GM18858 (cell line): Measurements from ENCODE around the gene PEAR1.

Experiments used
- ATAC-seq: cut with Tn5 transposase; IDR thresholded peaks from one replicate; pipeline ENCODE4 v1.9.1; 2021; ENCODE audit not compliant: unreplicated experiment

Gene PEAR1

DNA sequence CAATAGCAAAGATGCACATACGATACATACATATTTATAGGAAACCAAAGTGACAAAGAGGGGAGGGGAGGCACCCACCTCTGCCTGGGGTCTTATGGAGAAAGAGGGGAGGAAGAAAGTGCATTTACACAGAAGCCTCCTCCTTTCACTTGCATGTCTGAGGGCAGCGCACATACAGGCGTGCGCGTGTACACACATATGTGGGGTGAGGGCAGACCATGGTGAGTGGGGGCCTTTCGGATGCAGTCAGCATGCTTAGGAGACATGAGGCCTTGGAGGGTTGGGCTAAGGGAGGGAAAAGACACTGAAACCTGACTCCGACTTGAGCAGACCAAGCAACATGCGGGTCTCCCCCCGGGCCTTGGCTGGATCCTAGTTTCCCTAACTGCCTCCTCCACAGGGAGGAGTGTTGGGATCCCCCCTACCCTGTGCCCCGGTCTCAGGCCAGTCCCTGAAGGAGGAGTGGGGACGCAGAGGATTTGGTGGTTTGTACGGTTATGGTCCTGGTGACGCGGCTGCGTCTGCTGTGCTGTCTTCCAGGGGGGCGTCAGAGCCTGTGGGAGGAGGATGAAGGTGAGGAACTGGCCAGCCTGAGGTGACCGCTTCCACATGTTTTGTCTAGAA lies 42.1 kb downstream of the PEAR1 start:
- ATAC-seq, result no peak

DNA sequence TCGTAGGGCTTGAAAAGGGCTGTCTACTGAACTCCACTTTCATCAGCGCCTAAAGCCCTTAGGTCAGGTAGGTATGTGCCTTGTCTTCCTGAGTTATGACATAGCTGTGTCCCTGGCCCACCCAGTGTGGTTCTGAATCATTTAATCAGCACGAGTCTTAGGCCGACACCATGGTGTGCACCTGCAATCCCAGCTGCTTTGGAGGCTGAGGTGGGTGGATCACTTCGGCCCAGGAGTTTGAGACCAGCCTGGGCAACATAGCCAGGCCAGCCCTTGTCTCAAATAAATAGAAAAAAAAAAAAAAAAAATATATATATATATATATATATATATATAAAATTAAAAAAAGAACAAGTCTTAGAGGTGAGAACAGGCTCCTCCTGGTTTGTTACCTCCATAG lies 42.7 kb downstream of the PEAR1 start:
- ATAC-seq, result no peak

- no peak for ATAC-seq
Measured at GRCh38 chr1:156936721-156937220, 43.3 kb downstream of the PEAR1 start.

DNA sequence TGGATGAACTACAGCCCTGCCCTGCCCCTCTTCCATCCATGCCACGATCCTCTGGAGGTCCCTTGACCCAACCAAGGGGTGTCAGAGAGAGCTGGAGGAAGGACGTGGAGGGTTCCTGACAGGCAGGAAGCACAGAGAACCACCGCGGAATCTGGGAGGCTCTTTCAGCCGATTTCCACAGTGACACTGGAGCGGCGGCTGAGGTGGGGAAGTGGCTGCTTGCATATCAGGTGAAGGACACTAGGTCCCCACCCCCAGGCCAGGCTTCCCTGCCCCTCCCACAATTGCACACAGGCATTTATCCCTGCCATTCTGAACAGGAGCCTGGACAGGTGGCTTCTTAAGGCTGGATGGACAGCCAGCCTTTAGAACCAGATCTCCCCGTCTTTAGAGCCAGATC lies 44.4 kb downstream of the PEAR1 start:
- ATAC-seq, result no peak

DNA sequence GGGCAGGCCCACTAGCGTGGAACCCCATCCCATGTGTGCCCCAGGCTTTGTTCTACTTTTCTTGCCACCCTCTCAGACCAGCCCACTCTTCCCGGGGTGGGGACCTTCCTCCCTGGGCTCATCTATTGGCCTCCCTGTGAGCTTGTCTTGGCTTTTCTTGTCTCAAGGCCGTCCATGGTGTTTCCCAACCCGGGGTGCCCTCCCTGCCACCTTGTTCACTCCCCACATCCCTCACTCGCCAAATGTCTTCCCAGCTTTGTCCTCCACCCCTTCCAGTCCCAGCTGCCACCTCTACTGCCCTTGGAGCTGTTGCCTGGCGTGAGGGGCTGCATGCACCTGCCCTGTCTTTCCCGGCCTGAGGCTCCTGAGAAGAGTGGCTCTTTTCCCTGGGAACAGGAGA lies 45.3 kb downstream of the PEAR1 start:
- ATAC-seq, result no peak

DNA sequence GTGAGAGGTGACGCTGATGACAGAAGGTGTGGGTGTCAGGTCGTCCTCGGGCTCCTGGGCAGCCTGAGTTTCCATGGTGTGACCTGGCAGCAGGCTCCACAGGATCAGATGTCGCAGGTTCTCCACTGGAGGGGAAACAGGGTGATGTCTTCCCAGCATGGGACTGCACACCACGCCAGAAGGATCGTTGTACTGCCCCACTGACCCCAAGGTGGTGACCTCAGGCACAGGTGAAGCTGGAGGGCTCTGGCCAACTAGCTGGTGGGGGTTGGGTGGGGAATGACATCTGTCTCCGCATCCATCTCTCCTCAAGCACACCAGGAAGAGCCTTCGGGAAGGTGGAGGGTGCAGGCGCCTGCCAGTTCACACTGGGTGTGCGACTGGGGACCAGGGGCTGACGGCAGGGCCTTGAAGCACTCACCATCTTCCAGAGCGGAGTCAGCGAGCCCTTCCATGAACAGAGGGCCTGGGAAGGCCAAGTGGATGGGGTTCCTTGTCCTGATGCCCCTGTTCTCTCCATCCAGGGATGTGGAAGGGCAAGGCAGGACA lies 46.3 kb downstream of the PEAR1 start:
- ATAC-seq, result no peak

DNA sequence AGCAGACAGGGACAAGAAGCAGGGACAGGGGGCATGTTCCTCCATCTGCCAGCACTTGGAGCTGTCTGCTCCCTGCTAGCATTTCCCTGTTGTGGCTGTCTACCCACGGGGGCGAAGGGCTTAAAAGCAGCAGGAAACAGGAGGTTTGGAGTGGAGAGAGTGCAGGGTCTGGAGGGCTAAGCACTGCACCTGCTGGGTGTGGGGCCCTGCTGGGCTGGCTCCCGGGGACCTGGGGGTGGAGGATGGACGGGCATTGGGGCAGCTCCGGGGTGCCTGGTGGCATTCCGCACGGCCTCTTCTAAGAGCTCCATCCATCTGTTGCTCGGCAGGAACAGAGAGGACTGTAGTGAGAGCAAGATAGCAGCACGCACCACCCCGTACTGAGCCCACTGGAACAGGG lies 48.2 kb downstream of the PEAR1 start:
- no peak for ATAC-seq

DNA sequence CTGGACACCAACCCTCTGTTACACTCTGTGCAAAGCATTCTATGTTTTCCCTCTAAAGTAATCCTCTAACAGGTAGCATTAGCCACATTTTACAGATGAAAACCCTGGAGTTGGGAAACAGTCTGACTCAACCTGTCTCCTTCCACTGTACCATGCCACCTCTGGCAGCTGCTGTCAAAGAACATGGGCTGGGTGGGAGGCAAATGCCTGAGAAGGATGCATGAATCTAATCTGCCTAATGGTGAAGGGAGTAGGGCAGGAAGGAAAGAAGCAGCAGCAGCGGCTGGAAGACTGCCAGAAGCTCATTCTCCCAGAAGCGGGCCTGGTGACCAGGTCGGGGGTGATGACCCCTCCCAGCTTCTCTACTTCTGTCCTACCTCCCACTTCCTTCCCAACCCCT lies 48.7 kb downstream of the PEAR1 start:
- no peak for ATAC-seq

GRCh38 chr1:156942576-156942975 lies 49.1 kb downstream of the PEAR1 start:
- no peak for ATAC-seq

DNA sequence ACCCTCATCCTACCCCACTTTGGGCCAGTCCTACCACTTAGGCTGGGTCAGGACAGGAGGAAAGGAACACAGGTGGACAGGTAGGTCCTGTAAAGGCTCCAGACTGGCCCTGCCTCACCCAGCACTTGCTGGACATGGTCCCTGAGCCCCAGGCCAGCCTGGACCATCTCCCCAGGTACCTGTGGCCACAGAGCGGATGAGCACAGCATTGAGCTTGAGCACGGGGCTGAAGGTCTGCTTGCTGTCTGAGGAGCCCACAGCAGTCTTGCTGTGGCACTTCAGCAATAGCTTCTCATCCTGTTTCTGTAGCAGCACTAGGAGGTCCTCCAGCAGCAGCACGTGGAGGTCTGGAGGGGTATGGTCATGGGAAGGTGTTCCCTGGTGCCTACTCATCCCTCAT lies 50.2 kb downstream of the PEAR1 start:
- ATAC-seq, result no peak

DNA sequence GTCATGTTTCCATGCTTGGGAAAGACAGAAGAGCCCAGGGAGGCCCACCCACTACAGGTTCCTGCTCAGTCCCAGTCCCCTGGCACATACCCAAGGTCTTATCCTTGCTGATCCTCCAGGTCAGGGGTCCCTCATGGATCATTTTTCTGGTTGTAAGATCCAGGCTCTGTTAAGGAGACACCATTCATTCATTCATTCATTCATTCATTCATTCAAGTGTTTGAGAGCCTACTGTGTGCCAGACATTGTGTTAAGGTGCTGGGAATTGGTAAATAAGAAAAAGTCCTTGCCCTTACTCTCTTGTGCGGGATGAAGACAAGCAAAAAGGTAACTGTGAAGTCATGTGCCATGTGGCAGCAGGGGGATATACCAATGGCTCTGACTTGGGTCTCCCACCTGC lies 50.8 kb downstream of the PEAR1 start:
- no peak for ATAC-seq

DNA sequence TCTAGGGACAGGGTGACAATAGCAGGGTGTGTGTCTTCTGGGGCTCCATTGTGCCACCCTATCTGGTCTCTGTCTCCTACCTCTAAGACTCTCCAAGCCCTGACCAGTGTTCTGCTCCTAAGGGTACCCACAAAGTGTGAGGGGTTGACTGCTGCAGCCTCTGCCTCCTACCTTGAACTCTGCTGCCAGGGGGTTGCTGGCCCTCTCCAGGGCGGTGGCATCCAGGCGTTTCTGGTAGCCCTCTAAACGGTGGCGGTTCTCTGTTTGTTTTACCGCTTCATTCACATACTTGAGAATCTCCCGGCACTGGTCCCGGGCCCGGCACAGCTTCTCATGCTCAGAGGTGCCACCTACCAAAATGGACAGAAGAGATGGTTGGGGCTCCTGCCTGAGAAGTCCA lies 51.3 kb downstream of the PEAR1 start:
- ATAC-seq, result no peak

DNA sequence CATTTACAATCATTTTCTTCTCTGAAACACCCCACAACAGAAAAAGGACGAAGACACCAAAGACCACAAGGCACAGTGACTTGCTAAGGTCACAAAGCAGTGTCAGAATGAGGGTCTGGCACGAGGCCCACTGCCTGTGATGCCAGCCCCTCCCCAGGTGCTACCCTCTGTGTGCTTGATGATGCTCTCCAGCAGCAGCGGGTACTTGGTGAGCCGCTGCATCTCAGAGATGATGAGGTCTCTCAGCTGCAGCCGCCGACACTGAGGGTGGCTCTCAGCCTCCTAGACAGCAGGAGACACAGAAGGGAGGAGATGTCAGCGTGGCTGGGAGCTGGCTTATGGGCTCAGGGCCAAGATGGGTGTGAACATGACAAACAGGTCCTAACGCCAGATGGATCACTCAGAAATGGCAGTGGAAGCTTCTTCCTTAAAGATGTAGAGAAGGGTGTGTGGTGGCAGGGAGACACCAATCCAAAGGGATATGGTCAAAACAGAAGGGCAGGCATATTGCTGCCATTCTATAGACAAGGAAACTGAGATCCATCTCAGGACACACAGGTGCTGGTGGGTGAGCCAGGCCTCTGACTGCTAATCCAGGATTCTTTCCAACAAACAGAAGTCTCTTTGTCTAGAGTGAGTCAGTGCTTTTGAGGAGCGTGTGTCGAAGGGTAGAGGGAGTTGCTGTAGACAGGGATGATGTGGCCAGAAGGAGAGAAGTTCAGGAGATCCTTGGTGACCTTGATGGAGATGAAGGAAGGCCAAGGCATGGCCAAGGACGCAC lies 52.6 kb downstream of the PEAR1 start:
- ATAC-seq, result no peak

GRCh38 chr1:156947127-156947526 lies 53.6 kb downstream of the PEAR1 start:
- no peak for ATAC-seq

GRCh38 chr1:156947818-156948525 lies 54.5 kb downstream of the PEAR1 start:
- no peak for ATAC-seq

DNA sequence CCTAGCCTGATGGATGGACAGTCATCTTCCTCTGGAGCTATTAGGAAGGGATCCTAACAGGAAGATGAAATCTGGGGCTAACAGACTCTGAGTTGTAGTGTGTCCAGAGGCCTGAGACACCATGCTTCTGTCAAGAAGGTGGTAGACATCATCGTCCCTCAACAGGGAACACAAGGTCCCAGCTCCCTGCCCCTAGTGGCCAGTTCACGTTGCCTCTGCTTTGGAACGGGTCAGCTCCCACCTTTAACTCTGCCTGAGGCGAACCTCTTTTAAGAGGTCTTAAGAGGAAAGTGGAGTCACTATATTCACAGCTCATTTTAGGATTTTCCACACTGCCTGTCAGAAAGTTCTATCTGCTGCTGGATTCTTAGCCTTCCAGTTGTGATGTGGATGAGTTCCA lies 55.2 kb downstream of the PEAR1 start:
- no peak for ATAC-seq

- no peak for ATAC-seq
Measured at GRCh38 chr1:156949127-156949526, 55.6 kb downstream of the PEAR1 start.

DNA sequence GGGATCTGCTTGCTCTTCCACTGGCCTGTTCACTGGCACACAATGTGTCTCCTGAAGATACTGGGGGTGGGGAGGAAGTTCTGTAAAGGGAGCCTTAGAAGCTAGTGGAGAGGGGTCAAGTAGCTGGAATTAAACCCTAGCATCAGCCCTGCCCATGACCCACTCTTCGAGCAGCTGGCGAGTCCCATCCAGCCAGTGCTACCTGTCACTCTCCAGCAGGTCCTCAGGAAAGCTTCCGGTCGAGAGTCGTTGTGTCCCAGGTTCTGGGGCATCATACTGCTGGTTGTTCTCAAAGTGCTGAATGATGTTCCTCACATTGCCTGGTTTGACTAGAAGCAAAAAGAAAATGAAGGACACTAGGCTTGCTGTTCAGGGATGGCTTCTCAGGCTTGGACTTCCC lies 57.9 kb downstream of the PEAR1 start:
- no peak for ATAC-seq

DNA sequence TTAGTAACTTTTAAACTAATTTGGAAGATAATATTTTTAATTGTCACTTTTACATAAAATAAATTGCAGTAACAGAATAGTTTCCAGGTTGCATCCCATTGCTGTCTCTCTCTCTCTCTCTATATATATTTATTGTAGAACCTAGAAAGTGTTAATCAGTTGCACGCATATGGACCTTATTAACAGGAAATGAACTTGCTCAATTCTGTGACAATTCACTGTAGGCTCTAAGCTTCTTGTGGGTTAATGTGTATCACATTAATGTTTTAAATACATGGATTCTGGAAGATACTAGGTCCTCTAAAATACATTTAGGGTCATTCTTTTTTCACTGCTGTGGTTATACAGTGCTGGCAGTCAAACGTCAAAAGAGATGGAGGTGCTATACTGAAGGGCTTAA lies 60.1 kb downstream of the PEAR1 start:
- ATAC-seq, result no peak

GRCh38 chr1:156956333-156956732 lies 62.8 kb downstream of the PEAR1 start:
- no peak for ATAC-seq

DNA sequence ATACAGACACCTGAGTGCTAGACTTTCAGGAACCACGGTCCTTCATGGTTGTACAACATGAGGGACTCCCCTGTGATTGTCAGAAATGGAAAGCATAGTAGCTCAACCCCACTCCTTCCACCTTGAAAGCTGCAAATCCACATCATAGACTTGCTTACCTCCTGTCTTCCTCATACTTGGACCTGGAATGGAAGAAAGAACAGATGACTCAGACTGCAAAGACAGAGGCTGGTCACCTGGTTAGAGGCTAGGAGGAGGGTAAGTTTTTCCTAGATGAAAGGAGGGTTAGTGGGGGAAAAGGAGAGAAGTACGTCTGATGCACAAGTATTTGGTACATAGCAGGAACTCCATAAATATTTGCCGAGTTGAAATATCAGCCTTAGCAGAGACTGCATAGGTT lies 64.1 kb downstream of the PEAR1 start:
- no peak for ATAC-seq

GRCh38 chr1:156958247-156958714 lies 64.8 kb downstream of the PEAR1 start:
- ATAC-seq, result no peak
